DOHH2 (cell line): Measurements from ENCODE around the gene BLTP3A.
"Not testable (repeated sequence)": the region's sequence is repeated elsewhere in the genome, so short reads cannot be mapped to it uniquely, and the experiment has no call there.

Experiments
- H3F3A ChIP-seq: fragments of 200-600 bp; sonication (generic), shearing (Covaris generic); 2 replicates; pipeline ENCODE4 v1.6.0; 2016; ENCODE audit warnings: antibody characterized with exemption, mild to moderate bottlenecking; ENCODE audit not compliant: control insufficient read depth, insufficient read depth
- H3K27ac ChIP-seq: fragments of 200-600 bp; sonication (generic); 2 replicates; pipeline ENCODE4 v1.5.1; 2014; ENCODE audit warnings: low read depth, mild to moderate bottlenecking, low read length, moderate library complexity
- H3K27me3 ChIP-seq: fragments of 200-600 bp; sonication (generic); 2 replicates; pipeline ENCODE4 v1.6.1; 2014; ENCODE audit warnings: mild to moderate bottlenecking, low read length, mixed read lengths; ENCODE audit not compliant: control insufficient read depth
- H3K36me3 ChIP-seq: fragments of 200-600 bp; sonication (generic); 2 replicates; pipeline ENCODE4 v1.6.1; 2014; ENCODE audit warnings: mild to moderate bottlenecking, low read length, moderate library complexity, mixed read lengths; ENCODE audit not compliant: control insufficient read depth
- H3K4me1 ChIP-seq: fragments of 200-600 bp; sonication (generic); 2 replicates; pipeline ENCODE4 v1.6.1; 2014; ENCODE audit warnings: mild to moderate bottlenecking, low read length, mixed read lengths; ENCODE audit not compliant: control insufficient read depth
- H3K4me2 ChIP-seq: fragments of 200-600 bp; sonication (generic); 2 replicates; pipeline ENCODE4 v1.6.0; 2014; ENCODE audit warnings: mild to moderate bottlenecking, low read length, moderate library complexity
- H3K4me3 ChIP-seq: fragments of 200-600 bp; sonication (generic); 2 replicates; pipeline ENCODE4 v1.5.1; 2014; ENCODE audit warnings: mild to moderate bottlenecking, low read length, mixed read lengths
- H3K79me2 ChIP-seq: fragments of 200-600 bp; sonication (generic); 2 replicates; pipeline ENCODE4 v1.6.1; 2014; ENCODE audit warnings: mild to moderate bottlenecking, low read length, mixed read lengths; ENCODE audit not compliant: control insufficient read depth
- H3K9me2 ChIP-seq: fragments of 200-600 bp; sonication (generic); replicated peaks from 2 replicates; pipeline ENCODE4 v1.6.1; 2014; ENCODE audit warnings: mild to moderate bottlenecking, low read length, mixed read lengths; ENCODE audit not compliant: control insufficient read depth
- H3K9me3 ChIP-seq: fragments of 200-600 bp; sonication (generic); 2 replicates; pipeline ENCODE4 v1.6.1; 2014; ENCODE audit warnings: antibody characterized with exemption, low read length, mixed read lengths; ENCODE audit not compliant: control insufficient read depth, insufficient read depth
- H4K20me1 ChIP-seq: fragments of 200-600 bp; sonication (generic); 2 replicates; pipeline ENCODE4 v1.6.0; 2014; ENCODE audit warnings: low read depth, mild to moderate bottlenecking, antibody characterized with exemption, low read length, moderate library complexity; ENCODE audit not compliant: control insufficient read depth, insufficient read depth
- CTCF ChIP-seq: fragments of 200-600 bp; sonication (generic); IDR thresholded peaks from one replicate; pipeline ENCODE4 v1.5.1; 2014; ENCODE audit warnings: antibody characterized with exemption, mild to moderate bottlenecking, low read depth, low read length; ENCODE audit not compliant: poor library complexity, severe bottlenecking
- EZH2phosphoT487 ChIP-seq: fragments of 200-600 bp; sonication (generic); IDR thresholded peaks from 2 replicates; pipeline ENCODE4 v1.6.1; 2017; ENCODE audit warnings: borderline replicate concordance, mild to moderate bottlenecking, antibody characterized with exemption, low read length, moderate library complexity, mixed read lengths

The BLTP3A gene

GRCh38 chr6:34791701-34792604, at the start of gene BLTP3A:
BLTP3A (plus strand) TSS chr6:34792083; CDS start chr6:34792251, 168 bp downstream.
- Histone ChIP-seq H3K9me3 (no peaks in the 10 kb centered on the region), H3K79me2 (peaks cover 48% of the 10 kb centered on the region), H3K27ac (peak within 1 kb of the TSS; percentile 63), H3K36me3 (peaks cover 7% of the 10 kb centered on the region; the same call in 1 of the 2 replicates), H3K27me3 (no peaks in the 10 kb centered on the region), H3K4me3 (peak within 1 kb of the TSS; percentile 90), H3K4me1 (peaks cover 20% of the 10 kb centered on the region), H3K9me2 (no peaks in the 10 kb centered on the region), H3K4me2 (peak within 1 kb of the TSS; percentile 83), H4K20me1 (peaks cover 2% of the 10 kb centered on the region; the same call in 1 of the 2 replicates), H3F3A (no peaks in the 10 kb centered on the region)
- TF ChIP-seq CTCF: no peak
- TF ChIP-seq EZH2phosphoT487: no peak

GRCh38 chr6:34742094-34742493, 49.8 kb upstream of the BLTP3A start:
- TF ChIP-seq CTCF (no peak), EZH2phosphoT487 (no peak)
- Histone ChIP-seq H3K79me2 (no peaks in the 10 kb centered on the region), H3K4me1 (no peaks in the 10 kb centered on the region), H4K20me1 (no peaks in the 10 kb centered on the region), H3K9me3 (no peaks in the 10 kb centered on the region), H3K4me2 (no peak overlapping the region), H3K9me2 (no peaks in the 10 kb centered on the region), H3K4me3 (no peak overlapping the region), H3K27me3 (0 out of 2 replicates have a peak, but pooled peaks cover 2% of the 10 kb centered on the region), H3K36me3 (no peaks in the 10 kb centered on the region), H3F3A (no peaks in the 10 kb centered on the region), H3K27ac (no peak overlapping the region)

DNA sequence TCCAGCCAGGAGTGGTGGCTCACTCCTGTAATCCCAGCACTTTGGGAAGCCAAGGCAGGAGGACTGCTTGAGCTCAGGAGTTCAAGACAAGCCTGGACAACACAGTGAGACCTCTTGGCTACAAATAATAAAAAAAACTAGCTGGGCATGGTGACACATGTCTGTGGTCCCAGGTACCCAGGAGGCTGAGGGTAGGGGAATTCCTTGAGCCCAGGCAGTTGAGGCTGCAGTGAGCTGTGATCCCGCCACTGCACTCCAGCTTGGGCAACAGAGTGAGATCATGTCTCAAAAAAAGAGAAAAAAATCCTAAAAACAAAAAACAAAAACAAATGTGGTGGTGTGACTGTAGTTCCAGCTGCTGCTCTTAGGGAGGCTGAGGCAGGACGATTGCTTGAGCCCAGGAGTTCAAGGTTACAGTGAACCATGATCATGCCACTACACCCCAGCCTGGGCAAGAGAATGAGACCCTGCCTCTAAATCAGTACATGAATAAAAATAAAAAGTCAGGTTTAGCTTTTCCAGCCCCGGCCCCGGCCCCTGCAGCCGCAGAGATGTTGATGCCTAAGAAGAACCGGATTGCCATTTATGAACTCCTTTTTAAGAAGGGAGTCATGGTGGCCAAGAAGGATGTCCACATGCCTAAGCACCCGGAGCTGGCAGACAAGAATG, 48.1 kb upstream of the BLTP3A start:
- H3K36me3 ChIP-seq: no peaks in the 10 kb centered on the region
- no peak for TF ChIP-seq CTCF
- TF ChIP-seq EZH2phosphoT487: no peak

GRCh38 chr6:34744294-34744647, 47.6 kb upstream of the BLTP3A start:
- H3K27me3 ChIP-seq, H3K27ac ChIP-seq, H4K20me1 ChIP-seq, H3K4me3 ChIP-seq, H3F3A ChIP-seq, H3K4me2 ChIP-seq, H3K79me2 ChIP-seq, H3K9me2 ChIP-seq, H3K9me3 ChIP-seq, H3K4me1 ChIP-seq, H3K36me3 ChIP-seq: not testable (repeated sequence)

More for the DNA sequence above, 48.1 kb upstream of the BLTP3A start:
- H4K20me1 ChIP-seq: no peaks in the 10 kb centered on the region
- 0 out of 2 replicates have a peak, but pooled peaks cover 2% of the 10 kb centered on the region for H3K27me3 ChIP-seq
- H3K9me2 ChIP-seq: no peaks in the 10 kb centered on the region
- no peak overlapping the region for H3K27ac ChIP-seq
- H3K4me2 ChIP-seq: no peak overlapping the region
- H3F3A ChIP-seq: no peaks in the 10 kb centered on the region
- no peaks in the 10 kb centered on the region for H3K79me2 ChIP-seq
- H3K4me3 ChIP-seq: no peak overlapping the region
- no peaks in the 10 kb centered on the region for H3K9me3 ChIP-seq
- no peaks in the 10 kb centered on the region for H3K4me1 ChIP-seq
